SHP77 (cell line): ENCODE measurements around the gene FSTL4.

ENCODE experiments used
- DNase-seq, 2 experiments: peaks; one replicate each; lab custom pipeline; 2025; lab: John Stamatoyannopoulos, UW

Gene FSTL4

GRCh38 chr5:133612249-133612860, at the start of gene FSTL4:
TSS of gene FSTL4 (minus strand) at chr5:133612541.
- DNase-seq, result no peak

GRCh38 chr5:133661389-133661788, 49.0 kb upstream of the FSTL4 start:
- no peak for DNase-seq

- DNase-seq, result no peak
Observed at GRCh38 chr5:133658327-133658726, 46.0 kb upstream of the FSTL4 start.

GRCh38 chr5:133657036-133657435, 44.7 kb upstream of the FSTL4 start:
- no peak for DNase-seq

- no peak for DNase-seq
Observed at GRCh38 chr5:133655966-133656365, 43.6 kb upstream of the FSTL4 start.

GRCh38 chr5:133653760-133654049, 41.4 kb upstream of the FSTL4 start:
- DNase-seq, result no peak

GRCh38 chr5:133652951-133653759, 40.8 kb upstream of the FSTL4 start:
- DNase-seq, result no peak

- DNase-seq, result no peak
Observed at GRCh38 chr5:133644000-133644865, 31.9 kb upstream of the FSTL4 start.

- no peak for DNase-seq
Observed at GRCh38 chr5:133643365-133643764, 31.0 kb upstream of the FSTL4 start.

- no peak for DNase-seq
Observed at GRCh38 chr5:133642153-133642722, 29.9 kb upstream of the FSTL4 start.

- no peak for DNase-seq
Observed at GRCh38 chr5:133641683-133642082, 29.3 kb upstream of the FSTL4 start.

- DNase-seq, result no peak
Observed at GRCh38 chr5:133639850-133640528, 27.6 kb upstream of the FSTL4 start.

GRCh38 chr5:133638436-133638835, 26.1 kb upstream of the FSTL4 start:
- DNase-seq, result no peak

- DNase-seq, result no peak
Observed at GRCh38 chr5:133637206-133637605, 24.9 kb upstream of the FSTL4 start.

GRCh38 chr5:133635051-133635450, 22.7 kb upstream of the FSTL4 start:
- DNase-seq, result no peak

GRCh38 chr5:133627180-133627579, 14.8 kb upstream of the FSTL4 start:
- no peak for DNase-seq

- no peak for DNase-seq
Observed at GRCh38 chr5:133624316-133624715, 12.0 kb upstream of the FSTL4 start.

- DNase-seq, result no peak
Observed at GRCh38 chr5:133618141-133618540, 5.8 kb upstream of the FSTL4 start.

- DNase-seq, result no peak
Observed at GRCh38 chr5:133613743-133614142, 1.4 kb upstream of the FSTL4 start.

- DNase-seq, result no peak
Observed at GRCh38 chr5:133613184-133613583, 843 bp upstream of the FSTL4 start.

GRCh38 chr5:133611357-133612248, 738 bp downstream of the FSTL4 start:
- no peak for DNase-seq
